GM03348 (cell line): ENCODE results near the gene CLIC4.
"Not testable (repeated sequence)": the region's sequence is repeated elsewhere in the genome, so short reads cannot be mapped to it uniquely, and the experiment has no call there.

Experiments
- DNase-seq: peaks from one replicate; pipeline ENCODE4 v3.0.0; 2012; ENCODE audit warnings: low spot score

The CLIC4 gene

GRCh38 chr1:24822887-24823286 is 77.6 kb downstream of the CLIC4 start:
- DNase-seq, result no peak

DNA sequence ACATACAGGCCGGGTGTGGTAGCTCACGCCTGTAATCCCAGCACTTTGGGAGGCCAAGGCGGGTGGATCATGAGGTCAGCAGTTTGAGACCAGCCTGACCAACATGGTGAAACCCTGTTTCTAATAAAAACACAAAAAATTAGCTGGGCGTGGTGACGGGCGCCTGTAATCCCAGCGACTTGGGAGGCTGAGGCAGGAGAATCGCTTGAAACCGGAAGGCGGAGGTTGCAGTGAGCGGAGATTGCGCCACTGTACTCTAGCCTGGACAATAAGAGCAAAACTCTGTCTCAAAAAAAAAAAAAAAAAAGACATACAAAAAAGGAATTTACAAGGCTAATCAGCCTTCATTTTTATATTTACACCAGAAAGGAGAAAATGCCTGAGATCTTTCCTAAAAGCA is 78.2 kb downstream of the CLIC4 start:
- DNase-seq, result not testable (repeated sequence)

DNA sequence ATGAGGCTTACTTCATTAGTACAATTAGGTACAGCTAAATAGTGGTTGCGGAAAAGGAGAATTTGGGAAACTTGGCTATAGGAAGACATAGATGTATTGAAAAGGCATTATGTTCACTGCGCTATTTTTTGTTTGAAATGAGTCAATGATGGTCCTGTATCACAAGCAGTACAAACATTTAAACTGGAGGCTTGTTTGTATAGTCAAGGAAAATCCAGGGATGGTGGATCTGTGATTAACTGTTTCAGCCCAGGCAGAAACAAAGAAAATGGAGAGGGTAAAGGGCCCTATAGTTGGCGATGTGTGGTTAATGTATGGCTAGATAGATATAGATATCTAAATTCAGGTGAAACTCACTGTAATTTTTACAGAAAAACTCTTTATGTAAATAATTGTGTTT is 79.9 kb downstream of the CLIC4 start:
- no peak for DNase-seq

- DNase-seq, result no peak
Observed at GRCh38 chr1:24826510-24826909, 81.3 kb downstream of the CLIC4 start.

DNA sequence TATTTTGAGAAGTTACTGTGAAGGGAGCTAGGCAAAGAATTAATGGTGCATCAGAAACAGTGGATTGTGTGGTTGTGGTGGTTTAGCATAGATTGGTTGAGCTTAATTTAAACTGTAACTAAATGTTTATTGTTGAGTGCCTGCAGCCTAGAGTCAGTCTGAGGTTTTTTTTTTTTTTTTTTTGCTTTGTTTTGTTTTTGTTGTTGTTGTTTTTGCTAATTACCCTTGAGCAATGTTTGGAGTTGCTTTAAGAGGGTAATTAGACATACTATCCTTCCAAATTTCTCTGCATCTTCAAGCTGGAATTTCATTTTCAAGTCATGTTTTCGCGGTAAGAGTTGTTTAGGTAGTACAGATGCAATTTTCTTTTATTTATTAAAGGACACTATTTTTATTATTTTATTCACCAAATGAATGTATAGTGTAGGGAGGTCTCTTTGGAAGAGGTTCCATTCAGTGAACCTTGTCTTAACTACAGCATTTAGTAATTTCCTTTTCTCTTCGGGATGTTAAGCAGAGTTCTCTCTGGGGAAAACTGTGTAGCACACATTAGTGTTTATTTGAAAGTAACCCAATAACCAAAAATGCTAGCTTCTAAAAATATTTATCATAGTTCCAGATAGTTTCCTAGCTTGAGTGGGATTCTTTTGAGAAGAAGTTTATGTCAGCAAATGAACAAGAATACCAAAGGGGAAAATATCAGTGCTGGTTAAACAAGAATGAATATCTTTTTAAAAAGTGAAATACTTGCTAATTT is 82.3 kb downstream of the CLIC4 start:
- no peak for DNase-seq

DNA sequence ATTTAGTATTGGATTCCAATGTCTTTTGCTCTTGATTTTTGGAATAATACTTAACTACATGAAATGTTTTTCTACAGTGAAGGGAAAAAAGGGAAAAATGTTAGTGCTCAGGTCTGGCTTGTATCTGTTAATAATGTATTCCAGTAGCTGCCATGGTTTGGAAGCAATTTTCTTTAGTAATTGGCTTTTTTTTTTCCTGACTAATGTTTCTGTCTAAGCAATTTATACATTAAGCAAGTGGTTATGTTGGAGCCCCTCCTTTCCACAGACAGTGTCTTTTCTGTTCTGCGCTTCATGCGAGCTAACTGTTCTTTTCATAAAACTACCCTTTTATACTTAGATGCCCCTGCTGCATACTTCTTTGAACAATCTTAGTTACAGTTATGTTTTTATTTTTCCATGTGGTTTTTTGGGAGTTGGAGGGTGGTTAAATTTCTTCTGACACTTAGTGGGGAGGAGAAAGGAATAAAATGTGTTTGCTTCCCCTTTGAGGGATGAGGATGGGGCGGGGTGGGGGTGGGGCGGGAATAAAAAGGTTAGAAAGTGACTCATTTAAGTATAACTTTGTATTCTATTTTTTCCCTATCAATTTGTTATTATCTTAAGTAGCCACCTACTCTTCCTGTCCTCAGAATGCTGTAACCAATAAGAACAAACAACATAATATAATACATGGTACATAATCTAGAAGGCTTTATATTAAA is 83.1 kb downstream of the CLIC4 start:
- DNase-seq, result no peak

DNA sequence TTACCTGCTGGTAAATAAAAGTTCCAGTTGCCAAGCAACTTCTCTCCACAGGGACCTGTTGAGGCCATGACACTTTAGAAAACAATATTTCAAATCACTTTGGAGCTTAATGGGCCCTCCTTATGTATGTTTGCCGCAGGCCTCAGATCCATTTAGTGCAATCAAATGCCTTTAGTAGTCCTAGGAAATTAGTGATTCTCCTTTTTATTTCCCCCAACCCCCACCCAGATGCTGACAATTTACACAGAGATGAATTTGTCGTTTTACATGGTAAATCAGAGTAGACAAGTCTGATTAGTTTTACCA is 83.6 kb downstream of the CLIC4 start:
- no peak for DNase-seq

DNA sequence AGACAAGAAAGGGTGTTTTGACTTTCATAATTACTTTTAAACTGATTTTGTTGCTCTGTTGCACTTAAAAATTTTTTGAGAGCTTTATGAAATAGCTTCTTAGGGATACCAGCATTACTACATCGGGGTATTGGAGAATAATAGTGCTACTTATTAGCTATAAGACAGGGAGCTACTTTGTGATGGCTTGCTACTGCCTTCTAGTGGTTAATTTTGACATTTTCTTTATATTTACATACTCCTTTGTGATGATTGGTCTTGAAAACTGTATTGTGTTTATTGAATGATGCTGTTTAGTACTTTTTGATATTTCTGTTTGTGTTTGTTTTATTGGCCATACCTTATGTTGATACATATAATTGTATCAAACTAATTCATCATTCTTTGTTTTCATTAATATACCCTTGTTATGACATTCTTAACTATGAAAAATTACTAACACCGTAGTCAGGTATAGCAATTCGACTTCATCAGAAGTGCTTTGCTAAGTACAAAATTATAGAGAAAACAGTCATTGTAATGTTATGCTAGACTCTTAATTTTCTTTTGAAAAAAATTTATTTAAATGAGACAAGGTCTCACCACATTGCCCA is 85.5 kb downstream of the CLIC4 start:
- peak; percentile 51 for DNase-seq

DNA sequence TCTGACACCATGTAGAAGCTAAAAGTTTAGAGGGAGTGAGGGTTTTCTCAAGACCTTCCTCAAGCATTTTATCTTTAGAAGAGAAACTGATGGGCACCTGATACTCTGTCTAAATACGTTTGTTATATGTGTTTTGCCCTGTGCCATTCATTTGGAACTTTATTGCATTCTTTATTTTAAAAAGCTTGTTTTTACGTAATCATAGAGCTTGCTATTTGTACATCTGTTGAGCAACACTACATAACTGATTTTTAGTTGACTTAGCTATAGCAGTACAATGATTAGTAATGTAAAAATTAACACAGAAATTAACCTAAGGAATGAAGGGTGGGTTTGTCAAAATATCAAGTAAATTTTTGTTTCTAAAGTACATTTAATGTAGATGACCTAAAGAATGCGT is 96.3 kb downstream of the CLIC4 start:
- DNase-seq, result no peak

GRCh38 chr1:24846671-24847070 is 101.4 kb downstream of the CLIC4 start:
- no peak for DNase-seq

- peak; percentile 89 for DNase-seq
Observed at GRCh38 chr1:24847995-24848881, 103.0 kb downstream of the CLIC4 start.

GRCh38 chr1:24849672-24850295 is 104.5 kb downstream of the CLIC4 start:
- no peak for DNase-seq

DNA sequence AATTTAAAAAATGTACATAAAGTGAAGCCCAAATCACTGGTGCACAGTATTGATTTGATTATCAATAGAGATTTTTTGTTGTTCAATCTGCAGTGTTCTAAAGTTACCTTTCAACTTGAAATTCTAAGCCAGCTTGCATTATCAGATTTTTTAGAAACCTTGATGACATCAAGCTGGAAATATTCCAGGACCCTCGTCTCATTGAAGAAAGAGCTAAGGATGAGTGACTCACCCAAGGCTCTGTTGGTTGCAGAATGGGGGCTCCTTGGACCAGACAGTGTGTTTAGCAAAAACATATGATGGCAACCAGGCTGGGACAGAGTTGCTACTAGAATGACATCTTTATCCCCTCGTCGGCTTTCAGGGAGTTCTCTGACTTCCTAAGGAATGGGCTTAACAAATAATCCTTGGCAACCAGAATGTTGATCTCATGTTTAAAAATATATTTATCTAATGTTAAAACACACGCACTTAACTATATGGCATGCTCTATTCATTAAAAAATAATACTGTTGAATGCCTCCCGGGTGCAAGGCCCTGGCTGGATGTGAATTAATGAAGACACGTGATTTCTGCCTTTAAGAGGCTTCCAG is 105.2 kb downstream of the CLIC4 start:
- no peak for DNase-seq

- DNase-seq, result no peak
Observed at GRCh38 chr1:24853649-24854048, 108.4 kb downstream of the CLIC4 start.

- DNase-seq, result no peak
Observed at GRCh38 chr1:24855474-24855873, 110.2 kb downstream of the CLIC4 start.

GRCh38 chr1:24856787-24857506 is 111.7 kb downstream of the CLIC4 start:
- no peak for DNase-seq

DNA sequence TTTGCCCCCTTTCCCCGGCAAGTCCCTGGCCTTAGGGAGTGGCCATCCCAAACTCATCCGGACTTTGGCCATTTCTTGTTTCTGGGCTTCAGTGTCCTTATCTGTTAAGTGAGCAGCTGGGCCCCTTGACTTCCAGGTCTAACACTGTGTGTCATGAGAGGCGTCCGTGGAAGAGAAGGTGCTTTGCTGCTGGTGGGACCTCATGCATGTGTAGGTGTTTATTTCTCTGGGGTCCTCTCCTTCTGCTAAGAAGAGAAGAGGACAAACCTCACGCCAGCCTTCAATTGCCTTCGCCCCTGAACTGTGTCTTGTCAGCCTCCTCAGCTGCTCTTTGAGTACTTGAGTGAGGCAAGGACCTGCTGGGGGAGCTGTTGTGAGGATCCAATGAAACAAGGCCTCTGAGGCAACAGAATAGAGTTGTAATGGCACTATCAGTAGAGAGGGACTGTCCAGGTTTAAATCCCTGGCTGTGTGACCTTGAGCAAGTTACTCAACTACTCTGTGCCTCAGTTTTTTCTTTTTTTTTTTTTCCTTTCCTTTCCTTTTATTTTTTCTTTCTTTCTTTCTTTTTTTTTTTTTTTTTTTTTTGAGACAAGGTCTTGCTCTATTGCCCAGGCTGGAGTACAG is 112.4 kb downstream of the CLIC4 start:
- no peak for DNase-seq

- DNase-seq, result no peak
Observed at GRCh38 chr1:24858277-24858676, 113.0 kb downstream of the CLIC4 start.

DNA sequence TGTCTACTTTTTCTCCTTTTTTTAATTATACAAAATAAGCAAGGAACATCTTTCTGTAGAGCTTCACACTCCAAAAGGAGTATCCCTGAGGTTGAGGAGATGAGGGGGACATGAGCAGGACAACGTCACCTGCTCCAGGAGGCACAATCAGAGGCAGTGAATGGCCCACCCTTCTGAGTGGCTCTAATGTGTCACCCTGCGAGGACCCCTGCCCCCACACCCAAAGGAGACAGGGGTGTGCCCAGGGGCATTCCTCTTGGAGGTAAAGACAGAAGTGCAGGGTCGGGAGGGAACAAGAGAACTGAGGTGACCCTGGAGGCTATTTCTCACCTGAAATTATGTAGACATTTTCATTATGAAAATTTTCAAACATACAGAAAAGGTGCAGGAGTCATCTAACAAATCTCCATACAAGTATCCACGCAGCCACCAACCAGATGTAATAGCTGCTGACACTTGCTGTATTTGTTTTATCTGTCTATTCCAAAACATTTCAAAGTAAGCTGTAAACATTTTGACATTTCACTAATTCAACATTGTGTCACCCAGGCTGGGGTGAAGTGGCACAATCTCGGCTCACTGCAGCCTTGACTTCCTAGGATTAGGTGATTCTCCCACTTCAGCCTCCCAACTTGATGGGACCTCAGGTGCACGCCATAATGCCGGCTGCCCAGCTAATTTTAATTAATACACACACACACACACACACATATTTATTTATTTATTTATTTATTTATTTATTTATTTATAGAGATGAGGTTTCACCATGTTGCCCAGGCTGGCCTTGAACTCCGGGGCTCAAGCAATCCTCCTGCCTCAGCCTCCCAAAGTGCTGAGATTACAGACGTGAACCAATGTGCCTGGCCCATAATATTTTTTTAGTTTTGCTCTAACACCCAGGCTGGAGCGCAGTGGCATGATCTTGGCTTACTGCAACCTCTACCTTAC is 114.1 kb downstream of the CLIC4 start:
- DNase-seq, result no peak
